ENCODE data around the gene TGIF1.

DNA sequence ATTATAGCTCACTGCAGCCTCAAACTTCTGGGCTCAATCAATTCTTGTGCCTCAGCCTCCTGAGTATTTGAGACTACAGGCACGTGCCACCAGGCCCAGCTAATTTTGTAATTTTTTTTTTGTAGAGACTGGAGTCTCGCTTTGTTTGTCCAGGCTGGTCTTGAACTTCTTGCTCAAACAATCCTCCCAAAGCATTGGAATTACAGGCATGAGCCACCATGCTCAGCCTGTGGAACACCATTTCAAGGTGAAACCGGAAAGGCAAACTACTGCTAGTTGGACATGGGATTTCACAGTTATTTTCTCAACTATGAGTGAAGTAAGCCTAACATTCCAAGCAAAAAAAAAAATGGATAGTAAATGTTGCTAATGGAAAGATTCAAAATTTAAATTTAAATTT, 20.9 kb upstream of the TGIF1 start:
- TF ChIP-seq, protein P1, sequence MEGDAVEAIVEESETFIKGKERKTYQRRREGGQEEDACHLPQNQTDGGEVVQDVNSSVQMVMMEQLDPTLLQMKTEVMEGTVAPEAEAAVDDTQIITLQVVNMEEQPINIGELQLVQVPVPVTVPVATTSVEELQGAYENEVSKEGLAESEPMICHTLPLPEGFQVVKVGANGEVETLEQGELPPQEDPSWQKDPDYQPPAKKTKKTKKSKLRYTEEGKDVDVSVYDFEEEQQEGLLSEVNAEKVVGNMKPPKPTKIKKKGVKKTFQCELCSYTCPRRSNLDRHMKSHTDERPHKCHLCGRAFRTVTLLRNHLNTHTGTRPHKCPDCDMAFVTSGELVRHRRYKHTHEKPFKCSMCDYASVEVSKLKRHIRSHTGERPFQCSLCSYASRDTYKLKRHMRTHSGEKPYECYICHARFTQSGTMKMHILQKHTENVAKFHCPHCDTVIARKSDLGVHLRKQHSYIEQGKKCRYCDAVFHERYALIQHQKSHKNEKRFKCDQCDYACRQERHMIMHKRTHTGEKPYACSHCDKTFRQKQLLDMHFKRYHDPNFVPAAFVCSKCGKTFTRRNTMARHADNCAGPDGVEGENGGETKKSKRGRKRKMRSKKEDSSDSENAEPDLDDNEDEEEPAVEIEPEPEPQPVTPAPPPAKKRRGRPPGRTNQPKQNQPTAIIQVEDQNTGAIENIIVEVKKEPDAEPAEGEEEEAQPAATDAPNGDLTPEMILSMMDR (IDR thresholded peaks at IDR 0.05), result no peak
- TF ChIP-seq EZH2 (IDR thresholded peaks at IDR 0.05; ENCODE audit: borderline replicate concordance, insufficient read depth, low read depth, low read length, poor library complexity, severe bottlenecking), result no peak
